Measurements from ENCODE around the gene AEBP2. TPM values are rescaled to one million over a fixed set of nuclear protein-coding genes. Genes with fewer than 3 reads are reported as not detected.

Gene AEBP2
- total RNA-seq, 1 donor from 2014 or later, result 8.9 TPM

- no peak for DNase-seq (ENCODE audit: low read depth)
- no peak overlapping the region for H3K4me3 ChIP-seq (ENCODE audit: low read depth, low read length)
- TF ChIP-seq, protein P1, sequence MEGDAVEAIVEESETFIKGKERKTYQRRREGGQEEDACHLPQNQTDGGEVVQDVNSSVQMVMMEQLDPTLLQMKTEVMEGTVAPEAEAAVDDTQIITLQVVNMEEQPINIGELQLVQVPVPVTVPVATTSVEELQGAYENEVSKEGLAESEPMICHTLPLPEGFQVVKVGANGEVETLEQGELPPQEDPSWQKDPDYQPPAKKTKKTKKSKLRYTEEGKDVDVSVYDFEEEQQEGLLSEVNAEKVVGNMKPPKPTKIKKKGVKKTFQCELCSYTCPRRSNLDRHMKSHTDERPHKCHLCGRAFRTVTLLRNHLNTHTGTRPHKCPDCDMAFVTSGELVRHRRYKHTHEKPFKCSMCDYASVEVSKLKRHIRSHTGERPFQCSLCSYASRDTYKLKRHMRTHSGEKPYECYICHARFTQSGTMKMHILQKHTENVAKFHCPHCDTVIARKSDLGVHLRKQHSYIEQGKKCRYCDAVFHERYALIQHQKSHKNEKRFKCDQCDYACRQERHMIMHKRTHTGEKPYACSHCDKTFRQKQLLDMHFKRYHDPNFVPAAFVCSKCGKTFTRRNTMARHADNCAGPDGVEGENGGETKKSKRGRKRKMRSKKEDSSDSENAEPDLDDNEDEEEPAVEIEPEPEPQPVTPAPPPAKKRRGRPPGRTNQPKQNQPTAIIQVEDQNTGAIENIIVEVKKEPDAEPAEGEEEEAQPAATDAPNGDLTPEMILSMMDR (conservative IDR thresholded peaks at IDR 0.05; ENCODE audit: low read depth, low read length), result no peak
These were observed 10.5 kb downstream of the AEBP2 start for GRCh38 chr12:19449814-19450213.

DNA sequence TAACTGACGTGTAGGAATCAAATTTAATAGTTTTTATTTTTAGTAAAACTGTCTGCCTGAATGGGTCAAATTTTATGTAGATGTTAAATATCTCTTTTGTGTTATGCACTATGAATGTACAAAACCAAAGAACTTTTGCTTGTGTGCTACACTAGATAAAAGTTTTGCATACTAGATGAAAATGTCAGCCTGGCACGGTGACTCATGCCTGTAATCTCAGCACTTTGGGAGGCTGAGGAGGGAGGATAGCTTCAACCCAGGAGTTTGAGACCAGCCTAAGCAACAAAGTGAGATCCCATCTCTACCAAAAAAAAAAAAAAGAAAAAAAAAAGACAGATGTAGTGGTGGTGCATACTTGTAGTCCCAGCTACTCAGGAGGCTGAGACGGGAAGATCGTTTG, 11.1 kb downstream of the AEBP2 start:
- H3K4me3 ChIP-seq (ENCODE audit: low read depth, low read length), result no peak overlapping the region
- DNase-seq (ENCODE audit: low read depth), result no peak
- TF ChIP-seq, protein P1 (conservative IDR thresholded peaks at IDR 0.05; ENCODE audit: low read depth, low read length), result no peak

DNA sequence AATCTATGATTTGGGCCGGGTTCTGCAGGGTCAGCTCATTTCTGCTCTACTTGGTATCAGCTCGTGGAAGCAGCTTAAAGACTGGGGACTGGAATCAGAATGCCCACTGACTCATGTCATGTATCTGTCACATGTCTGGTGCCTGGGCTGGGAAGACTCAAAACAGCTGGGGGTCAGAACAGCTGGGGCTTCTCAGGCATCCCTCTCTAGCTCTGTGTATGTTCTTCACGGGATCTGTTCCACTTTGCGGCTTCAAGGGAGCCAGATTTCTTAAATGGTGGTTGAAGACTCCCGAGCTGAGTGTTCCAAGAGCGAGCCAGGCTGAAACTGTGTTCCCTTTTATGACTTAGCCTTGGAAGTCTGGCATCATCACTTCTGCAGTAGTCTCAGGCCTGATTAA, 11.9 kb downstream of the AEBP2 start:
- H3K4me3 ChIP-seq (ENCODE audit: low read depth, low read length), result no peak overlapping the region
- TF ChIP-seq, protein P1 (conservative IDR thresholded peaks at IDR 0.05; ENCODE audit: low read depth, low read length), result no peak
- no peak for DNase-seq (ENCODE audit: low read depth)

DNA sequence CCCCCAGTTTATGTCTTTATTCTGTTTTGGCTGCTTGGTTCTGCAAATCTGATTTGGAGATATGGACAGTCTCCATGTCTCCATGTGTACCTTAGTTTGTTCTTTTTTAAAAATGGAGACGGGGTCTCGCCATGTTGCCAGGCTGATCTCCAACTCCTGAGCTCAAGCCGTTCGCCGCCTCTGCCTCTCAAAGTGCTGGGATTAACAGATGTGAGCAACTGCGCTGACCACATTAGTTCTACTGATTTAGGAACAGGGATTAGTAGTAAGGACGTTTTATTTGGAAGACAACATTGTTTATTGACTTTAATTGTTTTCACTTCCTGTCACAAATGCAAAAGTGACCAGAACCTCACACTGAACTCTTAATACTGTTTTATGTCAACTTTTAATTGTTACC, 14.7 kb downstream of the AEBP2 start:
- no peak overlapping the region for H3K4me3 ChIP-seq (ENCODE audit: low read depth, low read length)
- no peak for DNase-seq (ENCODE audit: low read depth)
- TF ChIP-seq, protein P1 (conservative IDR thresholded peaks at IDR 0.05; ENCODE audit: low read depth, low read length), result no peak

GRCh38 chr12:19454837-19455236, 15.5 kb downstream of the AEBP2 start:
- DNase-seq (ENCODE audit: low read depth), result no peak
- TF ChIP-seq, protein P1 (conservative IDR thresholded peaks at IDR 0.05; ENCODE audit: low read depth, low read length), result no peak
- no peak overlapping the region for H3K4me3 ChIP-seq (ENCODE audit: low read depth, low read length)

DNA sequence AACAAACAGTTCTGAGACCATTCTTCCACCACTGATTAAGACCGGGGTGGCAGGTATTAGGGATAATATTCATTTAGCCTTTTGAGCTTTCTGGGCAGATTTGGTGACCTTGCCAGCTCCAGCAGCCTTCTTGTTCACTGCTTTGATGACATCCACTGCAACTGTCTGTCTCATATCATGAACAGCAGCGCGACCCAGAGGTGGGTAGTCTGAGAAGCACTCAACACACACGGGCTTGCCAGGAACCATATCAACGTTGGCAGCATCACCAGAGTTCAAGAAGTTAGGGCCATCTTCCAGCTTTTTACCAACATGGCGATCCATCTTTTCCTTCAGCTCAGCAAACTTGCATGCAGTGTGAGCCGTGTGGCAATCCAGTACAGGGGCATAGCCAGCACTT, 16.9 kb downstream of the AEBP2 start:
- H3K4me3 ChIP-seq (ENCODE audit: low read depth, low read length), result no peak overlapping the region
- TF ChIP-seq, protein P1 (conservative IDR thresholded peaks at IDR 0.05; ENCODE audit: low read depth, low read length), result no peak
- no peak for DNase-seq (ENCODE audit: low read depth)

- TF ChIP-seq, protein P1 (conservative IDR thresholded peaks at IDR 0.05; ENCODE audit: low read depth, low read length), result no peak
- no peak for DNase-seq (ENCODE audit: low read depth)
- no peak overlapping the region for H3K4me3 ChIP-seq (ENCODE audit: low read depth, low read length)
These were observed 18.3 kb downstream of the AEBP2 start for GRCh38 chr12:19457561-19457960.

All from epithelial cell of proximal tubule (primary cell).